ENCODE measurements around the gene MELTF. TPM values are rescaled to one million over a fixed set of nuclear protein-coding genes. Genes with fewer than 3 reads are reported as not detected.

Gene MELTF
- total and polyA plus RNA-seq, 2 of the 13 experiments (the other 11 are each of a cell fraction or from before 2014, with no cell fraction given): 3.2 to 7.5 TPM

DNA sequence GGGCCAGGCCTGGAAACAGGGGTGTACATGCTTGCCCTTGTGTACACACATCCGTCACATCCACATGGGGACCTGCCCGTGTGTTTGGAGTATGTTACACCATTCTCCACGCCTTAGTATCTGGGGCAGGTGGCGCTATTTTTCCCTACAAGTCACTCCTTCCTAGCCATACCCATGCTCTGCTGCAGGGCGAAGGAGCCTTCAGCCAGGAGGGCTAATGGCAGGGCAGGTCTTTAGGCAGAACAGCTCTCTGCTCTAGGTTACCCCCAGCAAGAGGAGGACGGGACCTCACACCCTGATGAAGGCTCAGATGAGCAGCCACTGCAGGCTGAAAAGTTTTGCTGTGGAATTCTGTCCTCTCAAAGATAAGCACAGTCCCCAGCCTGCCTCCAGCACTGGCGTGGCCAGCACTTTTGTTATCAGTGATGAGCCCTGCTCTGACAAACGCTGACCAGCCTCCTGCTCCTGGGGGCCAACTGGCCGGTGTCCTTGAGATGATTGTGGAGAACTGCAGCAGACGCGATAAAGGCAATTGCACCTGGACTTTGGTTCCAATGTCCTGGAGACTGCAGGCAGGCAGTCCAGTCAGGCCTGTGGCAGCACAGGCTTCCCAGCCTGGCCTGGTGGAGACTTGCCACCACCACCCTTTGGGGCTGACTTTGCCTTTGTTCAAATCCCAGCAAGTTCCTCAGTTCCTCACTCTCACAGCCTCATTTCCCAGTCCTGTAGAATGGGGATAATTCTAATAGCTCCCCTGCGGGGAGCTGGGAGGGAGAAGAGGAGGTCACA, 41.2 kb downstream of the MELTF start (continued):
- TF ChIP-seq, protein P1, sequence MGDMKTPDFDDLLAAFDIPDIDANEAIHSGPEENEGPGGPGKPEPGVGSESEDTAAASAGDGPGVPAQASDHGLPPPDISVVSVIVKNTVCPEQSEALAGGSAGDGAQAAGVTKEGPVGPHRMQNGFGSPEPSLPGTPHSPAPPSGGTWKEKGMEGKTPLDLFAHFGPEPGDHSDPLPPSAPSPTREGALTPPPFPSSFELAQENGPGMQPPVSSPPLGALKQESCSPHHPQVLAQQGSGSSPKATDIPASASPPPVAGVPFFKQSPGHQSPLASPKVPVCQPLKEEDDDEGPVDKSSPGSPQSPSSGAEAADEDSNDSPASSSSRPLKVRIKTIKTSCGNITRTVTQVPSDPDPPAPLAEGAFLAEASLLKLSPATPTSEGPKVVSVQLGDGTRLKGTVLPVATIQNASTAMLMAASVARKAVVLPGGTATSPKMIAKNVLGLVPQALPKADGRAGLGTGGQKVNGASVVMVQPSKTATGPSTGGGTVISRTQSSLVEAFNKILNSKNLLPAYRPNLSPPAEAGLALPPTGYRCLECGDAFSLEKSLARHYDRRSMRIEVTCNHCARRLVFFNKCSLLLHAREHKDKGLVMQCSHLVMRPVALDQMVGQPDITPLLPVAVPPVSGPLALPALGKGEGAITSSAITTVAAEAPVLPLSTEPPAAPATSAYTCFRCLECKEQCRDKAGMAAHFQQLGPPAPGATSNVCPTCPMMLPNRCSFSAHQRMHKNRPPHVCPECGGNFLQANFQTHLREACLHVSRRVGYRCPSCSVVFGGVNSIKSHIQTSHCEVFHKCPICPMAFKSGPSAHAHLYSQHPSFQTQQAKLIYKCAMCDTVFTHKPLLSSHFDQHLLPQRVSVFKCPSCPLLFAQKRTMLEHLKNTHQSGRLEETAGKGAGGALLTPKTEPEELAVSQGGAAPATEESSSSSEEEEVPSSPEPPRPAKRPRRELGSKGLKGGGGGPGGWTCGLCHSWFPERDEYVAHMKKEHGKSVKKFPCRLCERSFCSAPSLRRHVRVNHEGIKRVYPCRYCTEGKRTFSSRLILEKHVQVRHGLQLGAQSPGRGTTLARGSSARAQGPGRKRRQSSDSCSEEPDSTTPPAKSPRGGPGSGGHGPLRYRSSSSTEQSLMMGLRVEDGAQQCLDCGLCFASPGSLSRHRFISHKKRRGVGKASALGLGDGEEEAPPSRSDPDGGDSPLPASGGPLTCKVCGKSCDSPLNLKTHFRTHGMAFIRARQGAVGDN (CRISPR knock-in tag; IDR thresholded peaks at IDR 0.05): peak; percentile 92
- no peak for TF ChIP-seq NFYC (CRISPR knock-in tag; IDR thresholded peaks at IDR 0.05)
- TF ChIP-seq ZSCAN25 (CRISPR knock-in tag; IDR thresholded peaks at IDR 0.05): 0 out of 2 replicates have a peak, but pooled peaks have one; percentile 44
- TF ChIP-seq ZUFSP (CRISPR knock-in tag; IDR thresholded peaks at IDR 0.05; ENCODE audit: borderline replicate concordance): no peak
- no peak for TF ChIP-seq ZNF276 (CRISPR knock-in tag; IDR thresholded peaks at IDR 0.05; ENCODE audit: low read depth)
- no peak for TF ChIP-seq ZNF326 (CRISPR knock-in tag; IDR thresholded peaks at IDR 0.05; ENCODE audit: borderline replicate concordance)
- TF ChIP-seq ZNF280B (CRISPR knock-in tag; IDR thresholded peaks at IDR 0.05; ENCODE audit: borderline replicate concordance): no peak
- no peak; the same call in 1 of the 2 replicates for TF ChIP-seq ZNF232 (CRISPR knock-in tag; IDR thresholded peaks at IDR 0.05; ENCODE audit: borderline replicate concordance)
- TF ChIP-seq IKZF5 (CRISPR knock-in tag; IDR thresholded peaks at IDR 0.05): peak; percentile 50; the same call in 1 of the 2 replicates
- TF ChIP-seq ZNF891 (CRISPR knock-in tag; IDR thresholded peaks at IDR 0.05): no peak; the same call in 1 of the 2 replicates
- TF ChIP-seq, protein P2, sequence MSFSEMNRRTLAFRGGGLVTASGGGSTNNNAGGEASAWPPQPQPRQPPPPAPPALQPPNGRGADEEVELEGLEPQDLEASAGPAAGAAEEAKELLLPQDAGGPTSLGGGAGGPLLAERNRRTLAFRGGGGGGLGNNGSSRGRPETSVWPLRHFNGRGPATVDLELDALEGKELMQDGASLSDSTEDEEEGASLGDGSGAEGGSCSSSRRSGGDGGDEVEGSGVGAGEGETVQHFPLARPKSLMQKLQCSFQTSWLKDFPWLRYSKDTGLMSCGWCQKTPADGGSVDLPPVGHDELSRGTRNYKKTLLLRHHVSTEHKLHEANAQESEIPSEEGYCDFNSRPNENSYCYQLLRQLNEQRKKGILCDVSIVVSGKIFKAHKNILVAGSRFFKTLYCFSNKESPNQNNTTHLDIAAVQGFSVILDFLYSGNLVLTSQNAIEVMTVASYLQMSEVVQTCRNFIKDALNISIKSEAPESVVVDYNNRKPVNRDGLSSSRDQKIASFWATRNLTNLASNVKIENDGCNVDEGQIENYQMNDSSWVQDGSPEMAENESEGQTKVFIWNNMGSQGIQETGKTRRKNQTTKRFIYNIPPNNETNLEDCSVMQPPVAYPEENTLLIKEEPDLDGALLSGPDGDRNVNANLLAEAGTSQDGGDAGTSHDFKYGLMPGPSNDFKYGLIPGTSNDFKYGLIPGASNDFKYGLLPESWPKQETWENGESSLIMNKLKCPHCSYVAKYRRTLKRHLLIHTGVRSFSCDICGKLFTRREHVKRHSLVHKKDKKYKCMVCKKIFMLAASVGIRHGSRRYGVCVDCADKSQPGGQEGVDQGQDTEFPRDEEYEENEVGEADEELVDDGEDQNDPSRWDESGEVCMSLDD (CRISPR knock-in tag; IDR thresholded peaks at IDR 0.05; ENCODE audit: borderline replicate concordance): no peak

All from HepG2 (cell line).